Prostate gland (tissue), 2 donors: Measurements from ENCODE around the gene TMC1. TPM values are rescaled to one million over a fixed set of nuclear protein-coding genes. Genes with fewer than 3 reads are reported as not detected.

Experiments
- DNase-seq: peaks from one replicate; pipeline ENCODE4 v3.0.0-alpha.2; 2019; ENCODE audit warnings: low spot score
- H3K27ac ChIP-seq, 2 donors: fragments of 200-600 bp; sonication (generic); 2 replicates each; pipeline ENCODE4 v1.5.1; 2017 to 2019
- H3K27me3 ChIP-seq: fragments of 200-600 bp; sonication (generic); replicated peaks from 2 replicates; pipeline ENCODE4 v1.5.1; 2019; ENCODE audit not compliant: insufficient read depth
- H3K36me3 ChIP-seq, 2 donors: fragments of 200-600 bp; sonication (generic); 1 replicate in 1 of 2; 2 replicates in 1 of 2; pipeline versions ENCODE4 v1.5.1 to v1.8.1; 2017 to 2019
- H3K4me1 ChIP-seq: fragments of 200-600 bp; sonication (generic); replicated peaks from 2 replicates; pipeline ENCODE4 v1.5.1; 2019
- H3K4me3 ChIP-seq, 2 donors: fragments of 200-600 bp; sonication (generic); 2 replicates each; pipeline ENCODE4 v1.5.1; 2017 to 2019
- H3K9me3 ChIP-seq: fragments of 200-600 bp; sonication (generic); 2 replicates; pipeline ENCODE4 v1.5.1; 2017
- POLR2A ChIP-seq: fragments of 450-650 bp; IDR thresholded peaks from one replicate; pipeline ENCODE4 v1.6.1; 2016; ENCODE audit warnings: antibody characterized with exemption, mild to moderate bottlenecking
- POLR2AphosphoS5 ChIP-seq: sonication (generic); formaldehyde crosslinking; IDR thresholded peaks from one replicate; pipeline ENCODE4 v1.6.1; 2017; ENCODE audit warnings: antibody characterized with exemption
- WGBS: methylation state at CpG from one replicate; pipeline ENCODE4 v1.1.5; 2018; 5-methylcytosine and 5-hydroxymethylcytosine counted together
- intact Hi-C: fragments of 100-400 bp; cut with DNase I; formaldehyde crosslinking; loops from one replicate; pipeline ENCODE4 v1.14.2; 2022
- total RNA-seq, 2 donors: library from RNA; depleted of rRNA; stranded (reverse); fragments of >200 nt; gene quantifications; one replicate each; pipeline ENCODE4 v1.1.0, GENCODE V29; 2016
- TF ChIP-seq, protein P1 (sequence below), 4 experiments: fragments of 200-600 bp in 2 of 4; fragments of 450-650 bp in 2 of 4; sonication (generic) in 2 of 4; IDR thresholded peaks; 1 replicate in 3 of 4; 2 replicates in 1 of 4; pipeline ENCODE4 v1.5.1; 2016 to 2019; ENCODE audit warnings: antibody characterized with exemption in 4 of 4, mild to moderate bottlenecking in 2 of 4, moderate library complexity in 2 of 4

Gene TMC1
- total RNA-seq, 2 donors from 2014 or later: 3.0 to 5.3 TPM

DNA sequence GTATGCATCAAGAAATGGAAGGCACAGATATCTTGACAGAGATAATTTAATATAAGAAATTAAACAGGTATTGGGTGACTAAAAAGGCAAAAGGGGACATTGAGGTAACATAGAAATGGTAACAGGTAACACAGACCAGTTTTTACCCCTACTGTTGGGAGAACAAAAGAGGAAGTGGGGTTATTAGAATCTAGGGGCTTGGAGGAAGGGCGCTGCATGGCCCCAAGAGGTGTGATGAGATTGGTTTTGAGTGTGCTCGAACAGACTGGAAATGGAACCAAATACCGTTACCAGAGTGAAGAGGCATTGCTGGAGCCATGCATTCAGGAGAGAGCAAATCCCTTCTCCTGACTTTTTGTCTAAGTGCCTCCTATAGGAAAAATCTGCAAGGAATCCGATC lies 237.5 kb downstream of the TMC1 start:
- DNase-seq: no peak
- WGBS: 92% methylated on average over 4 of the region's 4 CpGs

DNA sequence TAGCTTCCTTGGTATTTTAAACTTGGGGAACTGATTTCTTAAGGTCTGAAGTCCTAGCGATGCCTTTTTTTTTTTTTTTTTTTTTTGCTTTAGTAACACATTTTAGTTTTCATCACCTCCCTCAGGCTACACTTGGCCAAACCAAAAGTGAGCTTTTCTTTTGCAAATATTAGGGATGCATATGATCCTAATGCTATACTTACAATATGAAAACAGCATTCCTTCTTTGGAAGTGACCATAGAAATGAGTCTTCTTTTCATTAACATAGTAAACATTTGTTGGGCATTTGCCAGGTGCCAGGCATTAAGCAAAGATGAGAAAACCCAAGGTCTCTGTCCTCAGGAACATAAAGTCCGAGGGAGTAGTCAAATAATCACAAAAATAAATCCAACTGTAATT lies 241.6 kb downstream of the TMC1 start:
- no peak for DNase-seq
- Histone ChIP-seq H3K27ac (no peak overlapping the region), H3K4me3 (no peak overlapping the region), H3K4me1 (no peaks in the 10 kb centered on the region), H3K9me3 (no peaks in the 10 kb centered on the region), H3K36me3 (no peaks in the 10 kb centered on the region), H3K27me3 (peaks cover 3% of the 10 kb centered on the region)
- TF ChIP-seq, protein P1, sequence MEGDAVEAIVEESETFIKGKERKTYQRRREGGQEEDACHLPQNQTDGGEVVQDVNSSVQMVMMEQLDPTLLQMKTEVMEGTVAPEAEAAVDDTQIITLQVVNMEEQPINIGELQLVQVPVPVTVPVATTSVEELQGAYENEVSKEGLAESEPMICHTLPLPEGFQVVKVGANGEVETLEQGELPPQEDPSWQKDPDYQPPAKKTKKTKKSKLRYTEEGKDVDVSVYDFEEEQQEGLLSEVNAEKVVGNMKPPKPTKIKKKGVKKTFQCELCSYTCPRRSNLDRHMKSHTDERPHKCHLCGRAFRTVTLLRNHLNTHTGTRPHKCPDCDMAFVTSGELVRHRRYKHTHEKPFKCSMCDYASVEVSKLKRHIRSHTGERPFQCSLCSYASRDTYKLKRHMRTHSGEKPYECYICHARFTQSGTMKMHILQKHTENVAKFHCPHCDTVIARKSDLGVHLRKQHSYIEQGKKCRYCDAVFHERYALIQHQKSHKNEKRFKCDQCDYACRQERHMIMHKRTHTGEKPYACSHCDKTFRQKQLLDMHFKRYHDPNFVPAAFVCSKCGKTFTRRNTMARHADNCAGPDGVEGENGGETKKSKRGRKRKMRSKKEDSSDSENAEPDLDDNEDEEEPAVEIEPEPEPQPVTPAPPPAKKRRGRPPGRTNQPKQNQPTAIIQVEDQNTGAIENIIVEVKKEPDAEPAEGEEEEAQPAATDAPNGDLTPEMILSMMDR (IDR thresholded peaks at IDR 0.05): no peak
- 69% methylated on average over 2 of the region's 2 CpGs for WGBS
- intact Hi-C loops: no loop called here

More for the DNA sequence above, 237.5 kb downstream of the TMC1 start:
- TF ChIP-seq POLR2AphosphoS5: no peak
- no peak for TF ChIP-seq POLR2A
- Histone ChIP-seq H3K9me3 (no peaks in the 10 kb centered on the region), H3K4me1 (no peaks in the 10 kb centered on the region), H3K27me3 (no peaks in the 10 kb centered on the region), H3K27ac (no peak overlapping the region), H3K4me3 (no peak overlapping the region), H3K36me3 (no peaks in the 10 kb centered on the region)
- intact Hi-C loops: no loop called here

DNA sequence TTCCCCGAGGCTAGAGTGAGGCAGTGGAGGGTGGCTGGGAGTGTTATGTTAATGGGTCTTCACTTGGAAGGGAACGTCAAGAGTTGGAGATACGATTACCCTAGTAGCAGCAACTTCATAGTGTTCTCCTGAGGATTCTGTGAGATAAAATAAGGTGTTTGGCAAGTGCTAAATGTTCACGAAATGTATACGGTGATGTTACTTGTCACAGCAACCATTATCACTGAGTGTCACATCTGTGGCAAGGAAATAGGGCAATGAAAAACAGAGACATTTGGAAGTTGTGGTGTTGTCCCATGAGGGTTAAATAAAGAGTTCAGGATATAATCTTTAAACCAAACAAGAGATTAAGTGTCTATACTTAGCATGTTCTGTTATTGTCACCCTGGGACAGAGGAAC lies 248.1 kb downstream of the TMC1 start:
- 72% methylated on average over 5 of the region's 5 CpGs for WGBS
- peaks cover 3% of the 10 kb centered on the region for H3K27me3 ChIP-seq
- no peaks in the 10 kb centered on the region for H3K9me3 ChIP-seq
- TF ChIP-seq, protein P1 (IDR thresholded peaks at IDR 0.05): no peak
- no peak for TF ChIP-seq POLR2AphosphoS5
- TF ChIP-seq POLR2A: no peak
- no peak overlapping the region for H3K4me3 ChIP-seq
- no peak overlapping the region for H3K27ac ChIP-seq
- DNase-seq: no peak
- H3K36me3 ChIP-seq: no peaks in the 10 kb centered on the region
- no peaks in the 10 kb centered on the region for H3K4me1 ChIP-seq
- intact Hi-C loops: no loop called here

DNA sequence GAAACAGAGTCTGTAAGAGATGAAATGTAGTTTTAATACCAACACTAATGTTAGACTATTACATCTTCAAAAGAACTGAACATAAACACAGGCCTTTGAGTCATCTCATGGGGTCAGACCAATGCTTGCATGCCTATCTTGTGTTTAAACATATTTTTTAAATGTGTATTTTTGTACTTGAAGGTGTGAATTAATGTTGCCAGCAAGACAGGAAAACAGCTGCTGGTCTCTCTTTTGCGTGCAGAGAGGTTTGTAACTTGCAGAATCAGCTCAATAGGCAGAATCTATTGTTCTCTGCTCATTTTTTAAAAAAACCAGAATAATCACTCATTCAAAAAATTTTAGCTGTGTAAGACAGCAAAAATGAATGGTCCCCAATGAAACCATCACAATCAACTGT lies 251.3 kb downstream of the TMC1 start:
- Histone ChIP-seq H3K9me3 (no peaks in the 10 kb centered on the region), H3K27me3 (no peaks in the 10 kb centered on the region), H3K27ac (no peak overlapping the region), H3K4me1 (no peaks in the 10 kb centered on the region), H3K4me3 (no peak overlapping the region), H3K36me3 (no peaks in the 10 kb centered on the region)
- TF ChIP-seq POLR2A (no peak), POLR2AphosphoS5 (no peak)
- TF ChIP-seq, protein P1 (IDR thresholded peaks at IDR 0.05): no peak
- no peak for DNase-seq
- intact Hi-C loops: no loop called here
- WGBS: 79% methylated on average over 1 of the region's 1 CpG

DNA sequence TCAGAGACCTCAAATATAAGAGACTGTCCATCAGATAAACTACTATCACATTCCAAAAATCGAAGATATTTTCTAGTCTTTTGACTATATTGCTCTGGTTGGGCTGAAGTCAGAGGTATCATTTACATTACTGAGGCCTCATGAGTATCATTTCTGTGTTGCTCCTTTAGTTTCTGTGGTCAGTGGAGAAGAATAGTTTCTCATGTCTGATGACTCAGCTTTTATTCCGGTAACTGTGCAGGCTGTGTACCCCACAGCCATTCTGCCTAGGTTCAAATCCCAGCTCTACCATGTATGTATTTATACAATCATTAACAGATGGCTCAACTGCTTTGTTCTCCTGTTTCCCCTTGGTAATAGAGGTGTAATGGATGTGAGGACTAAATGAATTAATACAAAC lies 252.2 kb downstream of the TMC1 start:
- TF ChIP-seq, protein P1 (IDR thresholded peaks at IDR 0.05): no peak
- TF ChIP-seq POLR2A: no peak
- no peak for TF ChIP-seq POLR2AphosphoS5
- Histone ChIP-seq H3K27me3 (no peaks in the 10 kb centered on the region), H3K27ac (no peak overlapping the region), H3K4me1 (no peaks in the 10 kb centered on the region), H3K4me3 (no peak overlapping the region), H3K36me3 (no peaks in the 10 kb centered on the region), H3K9me3 (no peaks in the 10 kb centered on the region)
- WGBS: 71% methylated on average over 2 of the region's 2 CpGs
- intact Hi-C loops: no loop called here
- DNase-seq: no peak
